Ovary (tissue), 3 donors: ENCODE results near the gene ENAH.

Experiments used
- CTCF ChIP-seq, 3 donors: fragments of 450-650 bp in 2 of 3; fragments of 200-600 bp in 1 of 3; IDR thresholded peaks; one replicate each; pipeline versions ENCODE4 v1.5.1 to v1.8.0; 2016 to 2022; ENCODE audit warnings: antibody characterized with exemption in 3 of 3, mild to moderate bottlenecking in 1 of 3
- EP300 ChIP-seq: sonication (generic); formaldehyde crosslinking; IDR thresholded peaks from one replicate; pipeline ENCODE4 v1.6.1; 2017; ENCODE audit warnings: antibody characterized with exemption
- donor health status: DM: no; HTN: no; CAD: no.

GRCh38 chr1:225448146-225448805 lies 204.6 kb downstream of the ENAH start:
- TF ChIP-seq CTCF (IDR thresholded peaks at IDR 0.05) = no peak
- no peak for TF ChIP-seq EP300
